Left ventricle myocardium inferior (tissue), 1 donor: ENCODE data around the gene RIPK4. TPM values are rescaled to one million over a fixed set of nuclear protein-coding genes. Genes with fewer than 3 reads are reported as not detected.

Experiments
- DNase-seq: peaks from one replicate; pipeline ENCODE4 v3.0.0-alpha.2; 2020
- H3K27ac ChIP-seq: fragments of 200-600 bp; replicated peaks from 2 replicates; pipeline ENCODE4 v1.8.0; 2021
- H3K27me3 ChIP-seq: fragments of 200-600 bp; 2 replicates; pipeline ENCODE4 v1.8.0; 2021; ENCODE audit warnings: low read depth
- H3K36me3 ChIP-seq: fragments of 200-600 bp; 2 replicates; pipeline ENCODE4 v1.8.0; 2021
- H3K4me1 ChIP-seq: fragments of 200-600 bp; 2 replicates; pipeline ENCODE4 v1.8.0; 2021
- H3K4me3 ChIP-seq: fragments of 200-600 bp; 2 replicates; pipeline ENCODE4 v1.8.0; 2021; ENCODE audit warnings: mild to moderate bottlenecking, moderate library complexity
- H3K9me3 ChIP-seq: fragments of 200-600 bp; replicated peaks from 2 replicates; pipeline ENCODE4 v1.8.0; 2021
- intact Hi-C: fragments of 100-400 bp; cut with micrococcal nuclease; formaldehyde crosslinking; loops from one replicate; pipeline ENCODE4 v1.11.0; 2022
- total RNA-seq: library from RNA; stranded (reverse); fragmentation: NEBNext Ultra II Directional; extraction: Animal tissue kit (Norgen Biotek cat#: 25700); gene quantifications from one replicate; pipeline ENCODE4 v1.2.1, GENCODE V29; 2021
- TF ChIP-seq, protein P1 (sequence below): fragments of 200-600 bp; IDR thresholded peaks from 2 replicates; pipeline ENCODE4 v1.8.0; 2021; ENCODE audit warnings: antibody characterized with exemption, mild to moderate bottlenecking, borderline replicate concordance
- donor health status: DM: no; HTN: yes; CAD: no; lungs with severe emphysema.

RIPK4 gene
- total RNA-seq, 1 donor from 2014 or later: 0.11 TPM

DNA sequence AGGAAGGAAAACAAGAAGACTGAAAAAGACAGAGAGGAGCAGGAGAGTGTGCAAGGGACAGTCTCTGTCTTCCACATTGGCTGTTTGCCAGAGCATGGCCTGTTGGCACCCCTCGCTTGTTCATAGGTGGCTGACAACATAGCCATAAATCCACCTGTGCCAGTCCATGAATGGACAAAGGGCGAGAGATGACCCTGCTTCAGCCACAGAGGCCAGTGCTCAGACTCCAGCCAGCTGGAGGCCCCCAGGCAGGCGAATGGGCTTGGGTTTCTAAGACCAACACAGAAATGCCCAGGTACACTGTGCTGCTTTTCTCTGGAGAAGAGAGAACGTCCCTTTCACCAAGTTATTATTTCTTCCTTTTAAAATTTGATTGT lies 60.6 kb downstream of the RIPK4 start:
- TF ChIP-seq, protein P1, sequence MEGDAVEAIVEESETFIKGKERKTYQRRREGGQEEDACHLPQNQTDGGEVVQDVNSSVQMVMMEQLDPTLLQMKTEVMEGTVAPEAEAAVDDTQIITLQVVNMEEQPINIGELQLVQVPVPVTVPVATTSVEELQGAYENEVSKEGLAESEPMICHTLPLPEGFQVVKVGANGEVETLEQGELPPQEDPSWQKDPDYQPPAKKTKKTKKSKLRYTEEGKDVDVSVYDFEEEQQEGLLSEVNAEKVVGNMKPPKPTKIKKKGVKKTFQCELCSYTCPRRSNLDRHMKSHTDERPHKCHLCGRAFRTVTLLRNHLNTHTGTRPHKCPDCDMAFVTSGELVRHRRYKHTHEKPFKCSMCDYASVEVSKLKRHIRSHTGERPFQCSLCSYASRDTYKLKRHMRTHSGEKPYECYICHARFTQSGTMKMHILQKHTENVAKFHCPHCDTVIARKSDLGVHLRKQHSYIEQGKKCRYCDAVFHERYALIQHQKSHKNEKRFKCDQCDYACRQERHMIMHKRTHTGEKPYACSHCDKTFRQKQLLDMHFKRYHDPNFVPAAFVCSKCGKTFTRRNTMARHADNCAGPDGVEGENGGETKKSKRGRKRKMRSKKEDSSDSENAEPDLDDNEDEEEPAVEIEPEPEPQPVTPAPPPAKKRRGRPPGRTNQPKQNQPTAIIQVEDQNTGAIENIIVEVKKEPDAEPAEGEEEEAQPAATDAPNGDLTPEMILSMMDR: no peak
- DNase-seq: no peak
- intact Hi-C loops: no loop called here
- H3K4me3 ChIP-seq: no peak overlapping the region
- H3K4me1 ChIP-seq: no peaks in the 10 kb centered on the region
- no peak overlapping the region for H3K27ac ChIP-seq
- no peaks in the 10 kb centered on the region for H3K9me3 ChIP-seq
- peaks cover 66% of the 10 kb centered on the region for H3K27me3 ChIP-seq
- no peaks in the 10 kb centered on the region for H3K36me3 ChIP-seq

DNA sequence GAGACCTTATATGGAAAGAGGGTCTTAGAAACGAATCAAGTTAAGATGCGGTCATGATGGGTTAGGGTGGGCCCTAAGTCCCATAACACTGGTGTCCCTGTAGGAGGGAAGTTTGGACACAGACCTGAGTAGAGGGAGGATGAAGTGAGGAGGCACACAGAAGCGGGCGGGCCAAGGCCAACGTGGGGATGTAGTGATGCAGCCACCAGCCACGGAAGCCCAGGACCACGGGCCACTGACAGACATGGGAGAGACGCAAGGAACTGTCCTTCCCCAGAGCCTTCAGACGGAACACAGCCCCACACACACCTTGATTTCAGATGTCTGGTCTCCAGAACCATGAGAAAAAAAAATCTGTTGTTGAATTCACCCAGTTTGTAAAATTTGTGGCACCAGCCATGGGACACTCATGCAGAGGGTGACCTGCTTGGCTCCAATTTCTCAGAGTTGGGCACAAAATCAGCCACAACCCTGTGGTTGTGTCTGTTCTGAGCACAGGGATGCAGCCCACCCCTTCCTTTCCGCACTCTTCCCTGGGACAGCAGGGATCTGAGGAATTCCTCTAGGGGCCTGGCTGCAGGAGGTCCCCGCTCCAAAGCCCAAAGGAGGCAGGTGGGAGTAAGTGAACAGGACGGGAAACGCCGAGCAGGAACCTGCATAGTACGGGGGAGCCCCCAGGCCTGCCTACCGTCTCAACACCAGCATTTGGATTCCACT lies 61.1 kb downstream of the RIPK4 start:
- TF ChIP-seq, protein P1: no peak
- no peaks in the 10 kb centered on the region for H3K9me3 ChIP-seq
- H3K4me1 ChIP-seq: no peaks in the 10 kb centered on the region
- H3K4me3 ChIP-seq: no peak overlapping the region
- no peaks in the 10 kb centered on the region for H3K36me3 ChIP-seq
- H3K27ac ChIP-seq: no peak overlapping the region
- intact Hi-C loops: no loop called here
- no peak for DNase-seq
- H3K27me3 ChIP-seq: peaks cover 63% of the 10 kb centered on the region

DNA sequence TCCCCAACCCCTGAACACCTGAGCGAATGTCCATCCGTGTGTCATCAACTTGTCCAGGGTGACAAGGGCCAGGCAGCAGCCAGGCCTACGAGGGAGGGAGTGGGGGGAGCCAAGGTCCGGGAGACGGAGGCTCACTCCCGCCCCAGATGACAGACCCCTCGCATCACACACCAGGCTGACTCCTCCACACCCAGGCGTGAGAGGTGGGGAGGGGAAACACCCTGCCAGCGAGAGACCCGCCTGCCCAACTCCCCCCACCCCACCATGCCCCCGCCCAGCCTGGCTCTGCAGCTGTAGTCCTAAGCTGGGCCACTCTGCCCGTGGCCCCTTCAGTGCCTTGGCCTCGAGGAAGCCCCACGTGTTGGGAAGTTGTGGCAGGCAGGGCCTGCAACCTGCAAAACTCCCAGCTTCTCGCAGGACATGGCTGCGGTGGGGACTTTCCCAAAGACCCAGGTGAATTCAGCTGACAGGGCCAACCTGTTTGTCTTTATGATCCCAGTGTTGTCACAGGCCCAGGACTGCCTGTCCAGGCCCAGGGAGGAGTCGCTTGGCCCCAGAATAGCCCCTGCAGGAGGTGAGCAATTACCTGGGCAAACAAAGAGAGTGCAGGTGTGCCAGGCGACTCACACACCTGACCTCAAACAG lies 62.9 kb downstream of the RIPK4 start:
- Histone ChIP-seq H3K27ac (no peak overlapping the region), H3K4me1 (no peaks in the 10 kb centered on the region), H3K36me3 (no peaks in the 10 kb centered on the region), H3K4me3 (no peak overlapping the region), H3K27me3 (peaks cover 46% of the 10 kb centered on the region), H3K9me3 (no peaks in the 10 kb centered on the region)
- intact Hi-C loops: no loop called here
- no peak for DNase-seq
- TF ChIP-seq, protein P1: no peak

DNA sequence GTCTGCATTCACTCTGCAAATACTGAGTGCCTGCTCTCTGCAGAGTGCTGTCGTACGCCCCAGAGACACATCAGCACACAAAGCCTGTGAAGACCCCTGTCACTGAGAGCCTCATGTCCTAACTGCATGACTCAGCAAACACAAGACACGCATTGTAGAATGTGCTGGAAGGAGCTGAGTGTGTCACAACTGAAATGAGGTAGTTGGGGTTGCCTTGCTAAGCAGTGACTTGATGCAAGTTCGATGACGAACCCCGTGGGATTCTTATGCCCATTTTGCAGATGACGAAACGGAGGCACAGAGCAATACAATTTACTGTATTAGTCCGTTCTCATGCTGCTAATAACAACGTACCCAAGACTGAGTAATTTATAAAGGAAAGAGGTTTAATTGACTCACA lies 65.1 kb downstream of the RIPK4 start:
- no peaks in the 10 kb centered on the region for H3K4me1 ChIP-seq
- no peak for DNase-seq
- no peak overlapping the region for H3K27ac ChIP-seq
- no peaks in the 10 kb centered on the region for H3K9me3 ChIP-seq
- H3K36me3 ChIP-seq: no peaks in the 10 kb centered on the region
- H3K27me3 ChIP-seq: peaks cover 44% of the 10 kb centered on the region
- TF ChIP-seq, protein P1: no peak
- H3K4me3 ChIP-seq: no peak overlapping the region
- intact Hi-C loops: no loop called here

DNA sequence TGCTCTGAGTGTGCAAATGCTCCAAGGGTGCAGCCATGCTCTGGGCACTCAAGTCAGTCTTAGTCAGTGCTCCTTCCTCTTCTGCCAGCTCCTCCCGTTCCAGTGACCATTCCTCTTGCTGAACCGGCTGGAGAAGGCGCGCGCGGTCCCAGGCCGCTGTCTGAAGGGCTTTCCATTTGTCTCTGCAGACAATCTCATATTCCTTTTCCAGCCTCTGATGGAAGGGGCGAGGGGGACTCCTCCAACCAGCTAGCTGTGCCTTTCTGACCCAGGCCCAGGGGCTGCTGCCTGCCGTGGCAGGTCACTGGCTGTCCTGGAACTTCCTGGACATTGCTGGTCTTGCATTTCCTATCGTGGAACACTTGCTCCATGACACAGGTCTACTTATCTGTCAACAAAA lies 67.5 kb downstream of the RIPK4 start:
- no peak for DNase-seq
- Histone ChIP-seq H3K27me3 (peaks cover 36% of the 10 kb centered on the region), H3K27ac (no peak overlapping the region), H3K9me3 (no peaks in the 10 kb centered on the region), H3K4me1 (no peaks in the 10 kb centered on the region), H3K4me3 (no peak overlapping the region), H3K36me3 (no peaks in the 10 kb centered on the region)
- TF ChIP-seq, protein P1: no peak
- intact Hi-C loops: no loop called here
